Endothelial cell of umbilical vein (primary cell): ENCODE measurements around the gene RAB37.

Experiments used
- EZH2 ChIP-seq: IDR thresholded peaks from 2 replicates; pipeline ENCODE4 v1.6.1; 2012; ENCODE audit warnings: borderline replicate concordance, low read depth, mild to moderate bottlenecking, moderate library complexity, low read length, inconsistent platforms; ENCODE audit not compliant: severe bottlenecking
- POLR2A ChIP-seq: IDR thresholded peaks from 2 replicates; pipeline ENCODE4 v1.6.1; 2012; ENCODE audit warnings: low read depth, mild to moderate bottlenecking, control low read depth, low read length
- POLR2AphosphoS5 ChIP-seq: IDR thresholded peaks from 2 replicates; pipeline ENCODE4 v1.6.1; 2012; ENCODE audit warnings: low read depth, mild to moderate bottlenecking, control low read depth, low read length, moderate library complexity; ENCODE audit not compliant: insufficient read depth
- TF ChIP-seq, protein P1 (sequence below), 2 donors: IDR thresholded peaks; 1 replicate in 1 of 2; 2 replicates in 1 of 2; pipeline ENCODE4 v1.5.1; 2011; ENCODE audit warnings: low read length in 2 of 2, mild to moderate bottlenecking in 2 of 2, moderate library complexity in 2 of 2, control low read depth in 1 of 2, inconsistent platforms in 1 of 2, low read depth in 1 of 2; ENCODE audit not compliant: insufficient read depth in 1 of 2; ENCODE audit errors: extremely low read depth in 1 of 2

DNA sequence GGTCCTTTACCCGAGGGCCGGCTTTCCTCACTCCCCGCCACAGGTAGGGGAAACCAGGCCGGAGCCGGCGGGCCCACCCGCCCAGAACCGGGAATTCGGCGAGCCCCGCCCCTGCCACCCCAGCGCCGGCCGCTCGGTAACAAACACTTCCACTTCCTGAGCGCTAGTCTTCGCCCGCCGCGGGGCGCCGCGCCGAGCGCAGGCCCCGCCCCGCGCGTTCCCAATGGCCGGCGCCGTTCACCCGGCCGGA is 11.1 kb downstream of the RAB37 start:
- TF ChIP-seq POLR2A (no peak), EZH2 (no peak), POLR2AphosphoS5 (no peak)
- TF ChIP-seq, protein P1, sequence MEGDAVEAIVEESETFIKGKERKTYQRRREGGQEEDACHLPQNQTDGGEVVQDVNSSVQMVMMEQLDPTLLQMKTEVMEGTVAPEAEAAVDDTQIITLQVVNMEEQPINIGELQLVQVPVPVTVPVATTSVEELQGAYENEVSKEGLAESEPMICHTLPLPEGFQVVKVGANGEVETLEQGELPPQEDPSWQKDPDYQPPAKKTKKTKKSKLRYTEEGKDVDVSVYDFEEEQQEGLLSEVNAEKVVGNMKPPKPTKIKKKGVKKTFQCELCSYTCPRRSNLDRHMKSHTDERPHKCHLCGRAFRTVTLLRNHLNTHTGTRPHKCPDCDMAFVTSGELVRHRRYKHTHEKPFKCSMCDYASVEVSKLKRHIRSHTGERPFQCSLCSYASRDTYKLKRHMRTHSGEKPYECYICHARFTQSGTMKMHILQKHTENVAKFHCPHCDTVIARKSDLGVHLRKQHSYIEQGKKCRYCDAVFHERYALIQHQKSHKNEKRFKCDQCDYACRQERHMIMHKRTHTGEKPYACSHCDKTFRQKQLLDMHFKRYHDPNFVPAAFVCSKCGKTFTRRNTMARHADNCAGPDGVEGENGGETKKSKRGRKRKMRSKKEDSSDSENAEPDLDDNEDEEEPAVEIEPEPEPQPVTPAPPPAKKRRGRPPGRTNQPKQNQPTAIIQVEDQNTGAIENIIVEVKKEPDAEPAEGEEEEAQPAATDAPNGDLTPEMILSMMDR (IDR thresholded peaks at IDR 0.05; ENCODE audit: extremely low read depth in 1 of 2, insufficient read depth in 1 of 2, low read depth in 1 of 2, low read length in 2 of 2) = no peak
